ENCODE measurements around the gene XIRP1.

- TF ChIP-seq EP300 (IDR thresholded peaks at IDR 0.05; ENCODE audit: borderline replicate concordance), result no peak
- TF ChIP-seq TAF1 (IDR thresholded peaks at IDR 0.05; ENCODE audit: low read depth), result no peak
- TF ChIP-seq, protein P1, sequence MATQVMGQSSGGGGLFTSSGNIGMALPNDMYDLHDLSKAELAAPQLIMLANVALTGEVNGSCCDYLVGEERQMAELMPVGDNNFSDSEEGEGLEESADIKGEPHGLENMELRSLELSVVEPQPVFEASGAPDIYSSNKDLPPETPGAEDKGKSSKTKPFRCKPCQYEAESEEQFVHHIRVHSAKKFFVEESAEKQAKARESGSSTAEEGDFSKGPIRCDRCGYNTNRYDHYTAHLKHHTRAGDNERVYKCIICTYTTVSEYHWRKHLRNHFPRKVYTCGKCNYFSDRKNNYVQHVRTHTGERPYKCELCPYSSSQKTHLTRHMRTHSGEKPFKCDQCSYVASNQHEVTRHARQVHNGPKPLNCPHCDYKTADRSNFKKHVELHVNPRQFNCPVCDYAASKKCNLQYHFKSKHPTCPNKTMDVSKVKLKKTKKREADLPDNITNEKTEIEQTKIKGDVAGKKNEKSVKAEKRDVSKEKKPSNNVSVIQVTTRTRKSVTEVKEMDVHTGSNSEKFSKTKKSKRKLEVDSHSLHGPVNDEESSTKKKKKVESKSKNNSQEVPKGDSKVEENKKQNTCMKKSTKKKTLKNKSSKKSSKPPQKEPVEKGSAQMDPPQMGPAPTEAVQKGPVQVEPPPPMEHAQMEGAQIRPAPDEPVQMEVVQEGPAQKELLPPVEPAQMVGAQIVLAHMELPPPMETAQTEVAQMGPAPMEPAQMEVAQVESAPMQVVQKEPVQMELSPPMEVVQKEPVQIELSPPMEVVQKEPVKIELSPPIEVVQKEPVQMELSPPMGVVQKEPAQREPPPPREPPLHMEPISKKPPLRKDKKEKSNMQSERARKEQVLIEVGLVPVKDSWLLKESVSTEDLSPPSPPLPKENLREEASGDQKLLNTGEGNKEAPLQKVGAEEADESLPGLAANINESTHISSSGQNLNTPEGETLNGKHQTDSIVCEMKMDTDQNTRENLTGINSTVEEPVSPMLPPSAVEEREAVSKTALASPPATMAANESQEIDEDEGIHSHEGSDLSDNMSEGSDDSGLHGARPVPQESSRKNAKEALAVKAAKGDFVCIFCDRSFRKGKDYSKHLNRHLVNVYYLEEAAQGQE (IDR thresholded peaks at IDR 0.05; ENCODE audit: low read depth), result no peak
- no peak for TF ChIP-seq YY1 (IDR thresholded peaks at IDR 0.05; ENCODE audit: low read depth)
- TF ChIP-seq FOXM1 (IDR thresholded peaks at IDR 0.05; ENCODE audit: borderline replicate concordance, low read depth), result no peak
- TF ChIP-seq CREB1 (IDR thresholded peaks at IDR 0.05; ENCODE audit: low read depth), result no peak
- TF ChIP-seq ZBTB7A (IDR thresholded peaks at IDR 0.05; ENCODE audit: low read depth), result no peak
- TF ChIP-seq CEBPB (IDR thresholded peaks at IDR 0.05), result no peak
- no peak for TF ChIP-seq MAX (IDR thresholded peaks at IDR 0.05)
Measured at GRCh38 chr3:39176025-39176714, 16.2 kb downstream of the XIRP1 start.
